K562 (cell line): Measurements from ENCODE around the gene KMT5B. TPM values are rescaled to one million over a fixed set of nuclear protein-coding genes. Genes with fewer than 3 reads are reported as not detected.

ENCODE experiments used
- ATAC-seq: fragments of 200-7000 bp; cut with Tn5 transposase; 3 replicates; pipeline ENCODE4 v1.9.1; 2020; ENCODE audit warnings: moderate library complexity
- BruUV-seq: library from RNA; stranded (reverse); fragments of 400-500 nt; replicated peaks from 2 replicates; lab custom pipeline; 2021; lab: Mats Ljungman, UMichigan
- CTCF ChIA-PET: fragments of 300-600 bp; formaldehyde crosslinking; extraction: SDS; loops from one replicate; lab custom pipeline; 2021; ENCODE audit warnings: low intra/inter-chr PET ratio; lab: Yijun Ruan, JAX
- POLR2A ChIA-PET: fragments of 300-600, 350-650 bp; sonication (Branson Sonifier 250); formaldehyde crosslinking; extraction: SDS; loops from one replicate; lab custom pipeline; 2021; ENCODE audit warnings: antibody characterized with exemption, inconsistent platforms; lab: Yijun Ruan, JAX
- DNase-seq, 4 experiments: peaks; one replicate each; pipeline versions ENCODE4 v3.0.0 to v3.0.0-alpha.2; 2011 to 2018; ENCODE audit warnings: low spot score in 3 of 4, mixed read lengths in 3 of 4; ENCODE audit errors: extremely low read depth in 1 of 4
- FAIRE-seq: peaks from 2 replicates; lab custom pipeline; 2011; peaks lifted over from hg19 to GRCh38; lab: Jason Lieb, UNC
- H2AFZ ChIP-seq: 2 replicates; pipeline ENCODE4 v1.6.0; 2011; ENCODE audit warnings: low read depth, low read length, control low read depth, inconsistent platforms
- H3K27ac ChIP-seq: fragments of 200-600 bp; 3 replicates; pipeline ENCODE4 v1.8.0; 2011; ENCODE audit warnings: low read depth, mild to moderate bottlenecking, control low read depth, inconsistent platforms, low read length, moderate library complexity, mixed read lengths; ENCODE audit errors: extremely low read depth
- H3K27me3 ChIP-seq, 2 experiments: fragments of 300-600 bp in 1 of 2; 2 replicates in 1 of 2; 3 replicates in 1 of 2; pipeline versions ENCODE4 v1.6.0 to v1.8.0; 2011; ENCODE audit warnings: inconsistent platforms in 2 of 2, low read length in 2 of 2, mild to moderate bottlenecking in 1 of 2, mixed read lengths in 1 of 2, moderate library complexity in 1 of 2; ENCODE audit not compliant: control insufficient read depth in 2 of 2, insufficient read depth in 2 of 2
- H3K36me3 ChIP-seq: fragments of 300-600 bp; 3 replicates; pipeline ENCODE4 v1.8.0; 2011; ENCODE audit warnings: mild to moderate bottlenecking, low read length, inconsistent platforms; ENCODE audit not compliant: control insufficient read depth, insufficient read depth
- H3K4me1 ChIP-seq, 2 experiments: fragments of 200-600 bp in 1 of 2; replicated peaks in 1 of 2; 2 replicates in 1 of 2; 3 replicates in 1 of 2; pipeline versions ENCODE4 v1.5.1 to v1.8.0; 2011; ENCODE audit warnings: inconsistent platforms in 2 of 2, low read length in 2 of 2, mild to moderate bottlenecking in 1 of 2, mixed read lengths in 1 of 2, moderate library complexity in 1 of 2; ENCODE audit not compliant: control insufficient read depth in 2 of 2, insufficient read depth in 2 of 2
- H3K4me2 ChIP-seq: 2 replicates; pipeline ENCODE4 v1.6.1; 2011; ENCODE audit warnings: low read length, control low read depth, inconsistent platforms, mixed read lengths; ENCODE audit not compliant: insufficient read depth
- H3K4me3 ChIP-seq: fragments of 200-600 bp; sonication (generic), shearing (Covaris generic); 2 replicates; pipeline ENCODE4 v1.5.1; 2016; ENCODE audit warnings: control low read depth, inconsistent platforms
- H3K79me2 ChIP-seq: fragments of 200-600 bp; 3 replicates; pipeline ENCODE4 v1.8.0; 2011; ENCODE audit warnings: low read length, inconsistent platforms; ENCODE audit not compliant: control insufficient read depth, insufficient read depth
- H3K9ac ChIP-seq, 2 experiments: 2 replicates each; pipeline versions ENCODE4 v1.6.0 to v1.6.1; 2011; ENCODE audit warnings: low read depth in 2 of 2, low read length in 2 of 2, control low read depth in 1 of 2, inconsistent platforms in 1 of 2, mild to moderate bottlenecking in 1 of 2, mixed read lengths in 1 of 2; ENCODE audit not compliant: insufficient read depth in 1 of 2
- H3K9me1 ChIP-seq: one replicate; pipeline ENCODE4 v1.6.0; 2011; ENCODE audit warnings: inconsistent platforms, mild to moderate bottlenecking, low read length, moderate library complexity; ENCODE audit not compliant: control insufficient read depth, insufficient read depth
- H3K9me3 ChIP-seq: replicated peaks from 2 replicates; pipeline ENCODE4 v1.5.1; 2011; ENCODE audit warnings: low read depth, low read length, inconsistent platforms; ENCODE audit not compliant: control insufficient read depth, insufficient read depth
- H4K20me1 ChIP-seq: replicated peaks from 2 replicates; pipeline ENCODE4 v1.6.1; 2011; ENCODE audit warnings: low read length, inconsistent platforms, mixed read lengths; ENCODE audit not compliant: control insufficient read depth, insufficient read depth
- ATF7 ChIP-seq: fragments of 450-650 bp; IDR thresholded peaks from 2 replicates; pipeline ENCODE4 v1.7.1; 2014; ENCODE audit warnings: mild to moderate bottlenecking, moderate library complexity
- FOXP1 ChIP-seq: sonication (generic); formaldehyde crosslinking; IDR thresholded peaks from 2 replicates; pipeline ENCODE4 v1.8.0; 2022; ENCODE audit warnings: mild to moderate bottlenecking, missing genetic modification reagents
- HDAC8 ChIP-seq: fragments of 450-650 bp; IDR thresholded peaks from 2 replicates; pipeline ENCODE4 v1.6.1; 2016; ENCODE audit warnings: mild to moderate bottlenecking, missing genetic modification characterization, moderate library complexity, missing compliant biosample characterization
- RBBP5 ChIP-seq: fragments of 200-600 bp; sonication (generic); IDR thresholded peaks from 2 replicates; pipeline ENCODE4 v1.6.1; 2012; ENCODE audit warnings: borderline replicate concordance, mild to moderate bottlenecking, low read length, control low read depth, inconsistent platforms; ENCODE audit not compliant: insufficient read depth, poor library complexity, severe bottlenecking
- RFX7 ChIP-seq: fragments of 250-450 bp; sonication (Bioruptor Pico); IDR thresholded peaks from 2 replicates; pipeline ENCODE4 v1.5.1; 2021; ENCODE audit warnings: mild to moderate bottlenecking
- YY1 ChIP-seq, 3 experiments: IDR thresholded peaks; 2 replicates each; pipeline ENCODE4 v1.6.1; 2011; ENCODE audit warnings: low read length in 2 of 3, mild to moderate bottlenecking in 2 of 3, moderate library complexity in 2 of 3, borderline replicate concordance in 1 of 3, control low read depth in 1 of 3, low read depth in 1 of 3; ENCODE audit not compliant: insufficient read depth in 3 of 3, insufficient replicate concordance in 2 of 3, control insufficient read depth in 1 of 3, insufficient read length in 1 of 3; ENCODE audit errors: extremely low read depth in 1 of 3
- WGBS: fragments of 100-300 bp; shearing (Covaris generic); methylation state at CpG from one replicate; pipeline ENCODE4 v1.1.6; 2016; ENCODE audit warnings: low coverage, mixed read lengths; ENCODE audit not compliant: insufficient coverage; ENCODE audit errors: missing lambda C conversion rate; 5-methylcytosine and 5-hydroxymethylcytosine counted together
- in situ Hi-C: fragments of 300-500 bp; cut with MboI; formaldehyde crosslinking; loops from 4 replicates; pipeline ENCODE4 v1.15.0; 2018; ENCODE audit warnings: inconsistent platforms, mixed read lengths
- intact Hi-C: fragments of 100-400 bp; cut with micrococcal nuclease; formaldehyde crosslinking; loops from 2 replicates; pipeline ENCODE4 v1.14.2; 2022
- polyA plus RNA-seq, 8 experiments: library from polyadenylated mRNA; depleted of rRNA in 4 of 8; stranded (reverse) in 5 of 8; unstranded in 3 of 8; fragments of >200 nt; fragmentation: Nextera tagmentation in 2 of 8; fragmentation: Illumina TruSeq in 1 of 8; extraction: Ambion mirVana in 2 of 8; extraction: Trizol in 1 of 8; gene quantifications; 2 replicates each; pipeline versions ENCODE4 v1.2.1 to v1.2.3, GENCODE V29; 2011 to 2014; ENCODE audit warnings: inconsistent platforms in 1 of 8, missing spikeins in 1 of 8
- total RNA-seq, 7 experiments: library from RNA; depleted of rRNA in 6 of 7; stranded (reverse); fragments of >200 nt in 6 of 7; fragmentation: Illumina TruSeq in 2 of 7; extraction: Trizol in 2 of 7; gene quantifications; 2 replicates each; pipeline versions ENCODE4 v1.2.1 to v1.2.3, GENCODE V29; 2011 to 2021; ENCODE audit warnings: low replicate concordance in 1 of 7
- TF ChIP-seq, protein P1 (sequence below): fragments of 200-800 bp; sonication (Bioruptor generic); IDR thresholded peaks from 2 replicates; pipeline ENCODE4 v1.6.1; 2017; ENCODE audit warnings: missing genetic modification characterization, missing compliant biosample characterization
- TF ChIP-seq, protein P2 (sequence below), 2 experiments: fragments of 450-650 bp in 1 of 2; sonication (generic) in 1 of 2; formaldehyde crosslinking in 1 of 2; IDR thresholded peaks; 2 replicates each; pipeline versions ENCODE4 v1.7.1 to v1.9.0; 2016 to 2022; ENCODE audit warnings: inconsistent platforms in 1 of 2, mild to moderate bottlenecking in 1 of 2, missing genetic modification reagents in 1 of 2

The KMT5B gene
- total and polyA plus RNA-seq, 9 of the 15 experiments (the other 6 are each of a cell fraction or from before 2014, with no cell fraction given) = 7.3 to 27.3 (median 20.9) TPM

DNA sequence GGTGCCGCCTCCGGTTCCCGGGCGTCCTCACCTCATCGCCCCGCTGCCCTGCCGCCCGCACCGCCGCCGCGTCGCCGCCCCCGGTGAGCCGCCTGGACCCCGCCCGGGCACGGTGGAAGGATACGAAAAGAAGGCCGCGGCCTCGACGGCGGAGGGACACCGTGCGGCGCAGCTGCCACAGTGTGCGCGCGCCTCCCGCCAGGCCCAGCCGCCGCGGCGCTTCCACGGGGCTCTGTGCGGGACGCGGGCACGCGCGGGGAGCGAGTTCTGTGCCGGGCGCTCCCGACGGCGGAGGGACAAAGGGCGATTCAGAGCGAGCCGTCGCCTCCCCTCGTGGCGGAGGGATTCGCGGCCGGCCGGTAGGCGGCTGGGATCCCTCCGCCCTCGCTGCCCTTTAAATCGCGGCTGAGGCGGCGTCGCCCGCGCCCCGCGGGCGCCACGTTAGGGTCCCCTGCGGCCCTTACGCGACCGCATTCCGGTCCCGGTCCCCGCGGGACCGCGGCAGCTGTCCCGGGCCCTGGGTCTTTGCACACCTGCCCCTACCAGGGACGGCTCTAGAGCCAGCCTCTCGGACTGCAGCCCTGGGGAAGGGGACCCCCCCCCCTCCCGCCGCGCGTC is 568 bp upstream of the KMT5B start:
- in situ Hi-C loops (no loop called here), intact Hi-C loops (loop anchor here (5.0 kb wide), 1 partner anchor 234 kb away; no protein-coding TSS in a partner anchor)
- BruUV-seq = no TSS peak
- H3K27ac ChIP-seq = peak overlapping the region; percentile 97
- ChIA-PET POLR2A (interaction anchor here (0.7 kb wide), 1 partner anchor 10 kb away, joined by 3 read pairs; no protein-coding TSS in a partner anchor), CTCF (interaction anchor here (0.6 to 1.4 kb wide), 3 partner anchors 10 to 135 kb away, joined by 3 to 4 read pairs (median 4); no protein-coding TSS in a partner anchor)
- H3K79me2 ChIP-seq = peaks cover 39% of the 10 kb centered on the region
- peak overlapping the region; percentile 90 to 94 for H3K9ac ChIP-seq
- H3K9me3 ChIP-seq = no peaks in the 10 kb centered on the region
- H3K4me1 ChIP-seq = peaks cover 10 to 36% of the 10 kb centered on the region in 2 experiments; a peak in 4 of 5 replicates
- peak; percentile 62 for ATAC-seq
- no peaks in the 10 kb centered on the region for H3K36me3 ChIP-seq
- no peak for FAIRE-seq
- peak overlapping the region; percentile 85 for H2AFZ ChIP-seq
- no peaks in the 10 kb centered on the region for H3K9me1 ChIP-seq
- peaks cover 21% of the 10 kb centered on the region for H4K20me1 ChIP-seq
- H3K4me3 ChIP-seq = peak overlapping the region; percentile 82
- peak overlapping the region; percentile 69 for H3K4me2 ChIP-seq
- WGBS = 0% methylated on average over 51 of the region's 90 CpGs
- H3K27me3 ChIP-seq = peaks cover 12 to 37% of the 10 kb centered on the region in 2 experiments; a peak in 4 of 5 replicates
- DNase-seq = peak; percentile 85 to 92 (median 87)
- TF ChIP-seq, protein P1, sequence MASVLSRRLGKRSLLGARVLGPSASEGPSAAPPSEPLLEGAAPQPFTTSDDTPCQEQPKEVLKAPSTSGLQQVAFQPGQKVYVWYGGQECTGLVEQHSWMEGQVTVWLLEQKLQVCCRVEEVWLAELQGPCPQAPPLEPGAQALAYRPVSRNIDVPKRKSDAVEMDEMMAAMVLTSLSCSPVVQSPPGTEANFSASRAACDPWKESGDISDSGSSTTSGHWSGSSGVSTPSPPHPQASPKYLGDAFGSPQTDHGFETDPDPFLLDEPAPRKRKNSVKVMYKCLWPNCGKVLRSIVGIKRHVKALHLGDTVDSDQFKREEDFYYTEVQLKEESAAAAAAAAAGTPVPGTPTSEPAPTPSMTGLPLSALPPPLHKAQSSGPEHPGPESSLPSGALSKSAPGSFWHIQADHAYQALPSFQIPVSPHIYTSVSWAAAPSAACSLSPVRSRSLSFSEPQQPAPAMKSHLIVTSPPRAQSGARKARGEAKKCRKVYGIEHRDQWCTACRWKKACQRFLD (CRISPR knock-in tag) = peak; percentile 88
- TF ChIP-seq ATF7 = peak; percentile 83
- TF ChIP-seq, protein P2, sequence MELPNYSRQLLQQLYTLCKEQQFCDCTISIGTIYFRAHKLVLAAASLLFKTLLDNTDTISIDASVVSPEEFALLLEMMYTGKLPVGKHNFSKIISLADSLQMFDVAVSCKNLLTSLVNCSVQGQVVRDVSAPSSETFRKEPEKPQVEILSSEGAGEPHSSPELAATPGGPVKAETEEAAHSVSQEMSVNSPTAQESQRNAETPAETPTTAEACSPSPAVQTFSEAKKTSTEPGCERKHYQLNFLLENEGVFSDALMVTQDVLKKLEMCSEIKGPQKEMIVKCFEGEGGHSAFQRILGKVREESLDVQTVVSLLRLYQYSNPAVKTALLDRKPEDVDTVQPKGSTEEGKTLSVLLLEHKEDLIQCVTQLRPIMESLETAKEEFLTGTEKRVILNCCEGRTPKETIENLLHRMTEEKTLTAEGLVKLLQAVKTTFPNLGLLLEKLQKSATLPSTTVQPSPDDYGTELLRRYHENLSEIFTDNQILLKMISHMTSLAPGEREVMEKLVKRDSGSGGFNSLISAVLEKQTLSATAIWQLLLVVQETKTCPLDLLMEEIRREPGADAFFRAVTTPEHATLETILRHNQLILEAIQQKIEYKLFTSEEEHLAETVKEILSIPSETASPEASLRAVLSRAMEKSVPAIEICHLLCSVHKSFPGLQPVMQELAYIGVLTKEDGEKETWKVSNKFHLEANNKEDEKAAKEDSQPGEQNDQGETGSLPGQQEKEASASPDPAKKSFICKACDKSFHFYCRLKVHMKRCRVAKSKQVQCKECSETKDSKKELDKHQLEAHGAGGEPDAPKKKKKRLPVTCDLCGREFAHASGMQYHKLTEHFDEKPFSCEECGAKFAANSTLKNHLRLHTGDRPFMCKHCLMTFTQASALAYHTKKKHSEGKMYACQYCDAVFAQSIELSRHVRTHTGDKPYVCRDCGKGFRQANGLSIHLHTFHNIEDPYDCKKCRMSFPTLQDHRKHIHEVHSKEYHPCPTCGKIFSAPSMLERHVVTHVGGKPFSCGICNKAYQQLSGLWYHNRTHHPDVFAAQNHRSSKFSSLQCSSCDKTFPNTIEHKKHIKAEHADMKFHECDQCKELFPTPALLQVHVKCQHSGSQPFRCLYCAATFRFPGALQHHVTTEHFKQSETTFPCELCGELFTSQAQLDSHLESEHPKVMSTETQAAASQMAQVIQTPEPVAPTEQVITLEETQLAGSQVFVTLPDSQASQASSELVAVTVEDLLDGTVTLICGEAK (IDR thresholded peaks at IDR 0.05) = peak; percentile 77
- TF ChIP-seq, protein P2 (CRISPR knock-in tag; IDR thresholded peaks at IDR 0.05) = no peak
- TF ChIP-seq FOXP1 (CRISPR knock-in tag) = 0 out of 2 replicates have a peak, but pooled peaks have one; percentile 71
- peak; percentile 21 to 85 (median 57) for TF ChIP-seq YY1 (IDR thresholded peaks at IDR 0.05; ENCODE audit: borderline replicate concordance in 1 of 3, control insufficient read depth in 1 of 3, extremely low read depth in 1 of 3, insufficient read depth in 3 of 3, insufficient read length in 1 of 3, insufficient replicate concordance in 2 of 3, low read depth in 1 of 3, low read length in 2 of 3)
- TF ChIP-seq HDAC8 (tag) = 0 out of 2 replicates have a peak, but pooled peaks have one; percentile 52
- TF ChIP-seq RBBP5 = peak; percentile 59
- peak; percentile 68; the same call in 1 of the 2 replicates for TF ChIP-seq RFX7 (CRISPR knock-in tag)
